ENCODE results near the gene KCNH1. TPM values are rescaled to one million over a fixed set of nuclear protein-coding genes. Genes with fewer than 3 reads are reported as not detected.

The KCNH1 gene
- total and polyA plus RNA-seq, 2 of the 4 experiments (the other 2 are of a cell fraction), result 0.27 to 0.54 TPM

DNA sequence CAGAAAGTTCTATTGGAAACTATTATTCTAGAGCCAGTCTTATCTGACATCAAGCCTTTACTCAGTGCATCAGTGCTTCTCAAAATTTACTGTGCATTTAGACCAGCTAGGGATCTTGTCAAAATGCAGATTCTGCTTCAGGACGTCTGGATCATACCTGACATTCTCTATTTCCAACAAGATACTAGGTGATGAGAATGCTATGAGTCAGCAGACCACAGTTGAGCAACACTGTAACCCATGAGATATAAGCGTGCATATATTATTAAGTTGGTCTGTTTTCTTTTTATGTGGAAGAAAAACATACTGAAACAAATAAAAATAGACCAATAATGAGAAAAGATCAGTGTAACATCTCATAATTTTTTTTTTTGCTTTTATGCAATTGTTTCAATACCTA lies 40.4 kb upstream of the KCNH1 start:
- no peak overlapping the region for H4K5ac ChIP-seq (ENCODE audit: low read depth, low read length)
- ChIA-PET POLR2A (ENCODE audit: unreplicated experiment) (no interaction called here), CTCF (no interaction called here)

More for the DNA sequence above, 40.4 kb upstream of the KCNH1 start:
- Histone ChIP-seq H3K36me3 (ENCODE audit: control insufficient read depth, insufficient read depth, low read length) (no peaks in the 10 kb centered on the region), H3K4me1 (ENCODE audit: control insufficient read depth, insufficient read depth, low read length) (no peaks in the 10 kb centered on the region), H3K4ac (ENCODE audit: low read depth, low read length) (no peak overlapping the region), H3K4me3 (ENCODE audit: insufficient read depth, low read depth, low read length) (no peak overlapping the region), H3K27me3 (ENCODE audit: control insufficient read depth, insufficient read depth, low read length) (no peaks in the 10 kb centered on the region), H3K27ac (ENCODE audit: insufficient read depth, low read length) (no peak overlapping the region), H3K18ac (ENCODE audit: low read depth, low read length) (no peak overlapping the region), H3K9me1 (ENCODE audit: insufficient read depth, low read length) (no peaks in the 10 kb centered on the region), H2BK5ac (ENCODE audit: low read depth, low read length, poor library complexity, severe bottlenecking) (no peak overlapping the region), H3K4me2 (ENCODE audit: low read depth, low read length) (no peak overlapping the region), H4K91ac (ENCODE audit: insufficient read depth, low read depth, low read length) (no peak overlapping the region), H2BK120ac (ENCODE audit: low read depth, low read length) (no peak overlapping the region), H3K79me1 (ENCODE audit: low read depth in 1 of 2, low read length in 2 of 2) (no peaks in the 10 kb centered on the region), H2AK9ac (replicated peaks; ENCODE audit: low read depth, low read length, poor library complexity) (no peak overlapping the region), H4K20me1 (ENCODE audit: insufficient read depth, low read length) (no peaks in the 10 kb centered on the region), H2AFZ (replicated peaks; ENCODE audit: low read length, poor library complexity) (no peak overlapping the region), H3K9me3 (ENCODE audit: control insufficient read depth, insufficient read depth, low read length) (no peaks in the 10 kb centered on the region), H3K56ac (ENCODE audit: extremely low read depth, insufficient read depth, low read length) (no peak overlapping the region), H2BK15ac (ENCODE audit: low read depth, low read length) (no peak overlapping the region), H2BK20ac (ENCODE audit: low read depth, low read length) (no peak overlapping the region), H3K9ac (ENCODE audit: low read depth, low read length) (no peak overlapping the region), H3K14ac (replicated peaks; ENCODE audit: low read depth, low read length) (no peak overlapping the region), H3K23ac (ENCODE audit: low read depth, low read length) (no peak overlapping the region), H4K8ac (ENCODE audit: low read depth in 2 of 2, low read length in 2 of 2) (no peak overlapping the region), H2AK5ac (ENCODE audit: low read depth, low read length) (no peak overlapping the region)
- no peak for DNase-seq
- no peak for ATAC-seq (ENCODE audit: low read depth)
- dilution Hi-C loops (cut with HindIII; ENCODE audit: low sequenced_read_pairs, unreplicated experiment), result no loop called here
- BruUV-seq (replicated peaks), result no TSS peak
- no CpG with 5 or more reads among the region's 2 CpGs for WGBS, 2 experiments (ENCODE audit: extremely low coverage in 2 of 2, insufficient read length in 1 of 2)
- in situ Hi-C loops (cut with MboI; ENCODE audit: low sequenced_read_pairs), result no loop called here
- intact Hi-C loops (cut with micrococcal nuclease), result no loop called here
- TF ChIP-seq SMC3 (IDR thresholded peaks at IDR 0.05; ENCODE audit: low read depth, low read length), result no peak
- no peak for TF ChIP-seq CHD1 (IDR thresholded peaks at IDR 0.05; ENCODE audit: low read depth, low read length)
- no peak for TF ChIP-seq MAZ (IDR thresholded peaks at IDR 0.05; ENCODE audit: borderline replicate concordance, low read depth, low read length)
- TF ChIP-seq RCOR1 (IDR thresholded peaks at IDR 0.05; ENCODE audit: insufficient replicate concordance, low read length), result no peak
- TF ChIP-seq MXI1 (IDR thresholded peaks at IDR 0.05; ENCODE audit: borderline replicate concordance, low read depth, low read length), result no peak
- no peak for TF ChIP-seq POLR2A (IDR thresholded peaks at IDR 0.05; ENCODE audit: low read depth, low read length)
- TF ChIP-seq, protein P1, sequence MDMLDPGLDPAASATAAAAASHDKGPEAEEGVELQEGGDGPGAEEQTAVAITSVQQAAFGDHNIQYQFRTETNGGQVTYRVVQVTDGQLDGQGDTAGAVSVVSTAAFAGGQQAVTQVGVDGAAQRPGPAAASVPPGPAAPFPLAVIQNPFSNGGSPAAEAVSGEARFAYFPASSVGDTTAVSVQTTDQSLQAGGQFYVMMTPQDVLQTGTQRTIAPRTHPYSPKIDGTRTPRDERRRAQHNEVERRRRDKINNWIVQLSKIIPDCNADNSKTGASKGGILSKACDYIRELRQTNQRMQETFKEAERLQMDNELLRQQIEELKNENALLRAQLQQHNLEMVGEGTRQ (IDR thresholded peaks at IDR 0.05; ENCODE audit: low read depth, low read length), result no peak
- TF ChIP-seq RAD21 (IDR thresholded peaks at IDR 0.05; ENCODE audit: low read length), result no peak
